KOPT-K1 (cell line): Measurements from ENCODE around the gene RTN4.

Source experiments
- H3K27ac ChIP-seq: fragments of 200-600 bp; sonication (generic); 2 replicates; pipeline ENCODE4 v1.5.1; 2016; ENCODE audit warnings: antibody characterized with exemption, mild to moderate bottlenecking, low read depth, low read length; ENCODE audit not compliant: poor library complexity, severe bottlenecking
- H3K36me3 ChIP-seq: fragments of 200-600 bp; sonication (generic); 2 replicates; pipeline ENCODE4 v1.5.1; 2017; ENCODE audit warnings: antibody characterized with exemption, mild to moderate bottlenecking, low read length, moderate library complexity; ENCODE audit not compliant: insufficient read depth
- H3K9me3 ChIP-seq: fragments of 200-600 bp; sonication (generic); 2 replicates; pipeline ENCODE4 v1.5.1; 2017; ENCODE audit warnings: antibody characterized with exemption, low read length, mild to moderate bottlenecking; ENCODE audit not compliant: insufficient read depth, poor library complexity, severe bottlenecking

Gene RTN4

GRCh38 chr2:54952425-54952824, 97.8 kb downstream of the RTN4 start:
- Histone ChIP-seq H3K36me3 (no peaks in the 10 kb centered on the region), H3K9me3 (no peaks in the 10 kb centered on the region), H3K27ac (no peak overlapping the region)

DNA sequence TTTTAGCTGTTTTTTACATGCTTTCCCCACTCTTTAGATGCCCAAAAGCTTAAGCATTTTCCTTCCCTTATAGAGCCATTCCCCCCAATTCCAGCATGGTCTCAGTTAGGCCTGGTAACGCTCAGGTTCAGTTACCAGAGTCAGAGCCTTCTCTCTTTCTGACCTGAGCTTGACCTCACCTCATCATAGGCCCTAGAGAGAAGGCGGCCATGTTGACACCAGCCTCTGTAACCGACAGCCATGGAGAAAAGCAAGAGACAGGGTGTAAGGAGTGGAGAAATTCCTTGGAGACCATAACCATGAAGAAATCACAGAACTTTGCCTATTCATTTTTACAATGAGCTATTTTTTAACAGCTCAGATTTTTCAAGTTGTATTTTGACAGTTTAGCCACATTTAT, 99.4 kb downstream of the RTN4 start:
- no peaks in the 10 kb centered on the region for H3K9me3 ChIP-seq
- H3K27ac ChIP-seq = no peak overlapping the region
- H3K36me3 ChIP-seq = no peaks in the 10 kb centered on the region

GRCh38 chr2:54949431-54949830, 100.8 kb downstream of the RTN4 start:
- Histone ChIP-seq H3K36me3 (no peaks in the 10 kb centered on the region), H3K27ac (no peak overlapping the region), H3K9me3 (no peaks in the 10 kb centered on the region)

DNA sequence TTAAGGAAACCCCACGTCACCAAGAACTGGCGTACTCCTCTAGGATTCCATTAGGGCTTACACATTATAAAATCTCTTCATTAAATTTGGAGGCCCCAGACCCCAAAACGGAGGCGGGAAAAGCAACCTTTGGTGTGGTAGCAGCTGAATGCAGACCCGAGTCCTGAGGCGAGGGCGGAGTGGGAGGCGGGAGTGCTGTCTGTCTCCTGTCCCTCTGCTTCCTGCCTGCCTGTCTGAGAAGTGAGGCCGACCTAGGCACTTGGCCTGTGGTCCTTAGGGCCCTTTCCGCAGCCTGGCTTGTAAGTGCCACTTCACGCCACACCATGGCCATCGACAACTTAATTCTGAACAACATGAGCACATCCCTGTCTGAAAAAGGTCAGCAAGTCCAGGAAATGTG, 102.1 kb downstream of the RTN4 start:
- Histone ChIP-seq H3K27ac (no peak overlapping the region), H3K36me3 (no peaks in the 10 kb centered on the region), H3K9me3 (no peaks in the 10 kb centered on the region)

DNA sequence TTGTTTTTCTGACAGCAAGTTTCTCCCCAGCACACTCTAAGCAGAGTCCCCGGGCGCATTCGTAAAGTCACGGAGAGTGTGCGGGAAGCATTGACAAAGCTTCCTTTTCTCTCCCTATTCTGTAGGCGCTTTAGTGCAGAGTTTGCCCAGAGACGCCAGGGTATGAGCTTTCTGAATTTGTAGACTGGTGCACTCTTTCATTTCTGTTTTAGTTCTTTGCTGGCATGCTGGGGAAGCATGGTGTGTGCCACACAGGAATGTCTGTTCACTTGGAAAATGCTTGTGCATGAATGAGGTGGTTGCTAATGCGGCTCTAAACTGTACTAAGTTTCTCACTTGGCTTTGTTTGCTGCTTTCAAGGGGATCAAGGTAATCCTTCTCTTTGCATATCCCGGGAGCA, 102.6 kb downstream of the RTN4 start:
- H3K9me3 ChIP-seq = no peaks in the 10 kb centered on the region
- no peaks in the 10 kb centered on the region for H3K36me3 ChIP-seq
- no peak overlapping the region for H3K27ac ChIP-seq

DNA sequence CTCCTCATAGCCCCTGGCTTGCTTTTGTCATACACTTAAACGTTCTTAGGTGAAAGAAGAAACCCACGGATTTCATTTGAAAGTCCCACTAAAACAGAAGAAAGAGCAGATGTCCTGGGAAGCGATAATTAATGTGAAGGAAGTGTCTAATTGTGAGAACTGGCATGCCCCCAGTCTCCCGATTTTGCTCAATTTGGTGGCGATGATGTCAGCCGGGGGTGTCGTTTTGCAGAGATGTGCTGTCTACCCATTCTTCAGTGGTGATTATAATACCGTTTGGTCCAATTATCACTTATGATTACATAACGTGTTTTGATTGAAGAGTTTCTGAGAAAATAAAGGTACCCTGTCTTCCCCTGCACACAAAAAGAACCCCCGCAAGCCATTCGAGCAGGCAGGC, 103.1 kb downstream of the RTN4 start:
- Histone ChIP-seq H3K9me3 (no peaks in the 10 kb centered on the region), H3K27ac (no peak overlapping the region), H3K36me3 (no peaks in the 10 kb centered on the region)

DNA sequence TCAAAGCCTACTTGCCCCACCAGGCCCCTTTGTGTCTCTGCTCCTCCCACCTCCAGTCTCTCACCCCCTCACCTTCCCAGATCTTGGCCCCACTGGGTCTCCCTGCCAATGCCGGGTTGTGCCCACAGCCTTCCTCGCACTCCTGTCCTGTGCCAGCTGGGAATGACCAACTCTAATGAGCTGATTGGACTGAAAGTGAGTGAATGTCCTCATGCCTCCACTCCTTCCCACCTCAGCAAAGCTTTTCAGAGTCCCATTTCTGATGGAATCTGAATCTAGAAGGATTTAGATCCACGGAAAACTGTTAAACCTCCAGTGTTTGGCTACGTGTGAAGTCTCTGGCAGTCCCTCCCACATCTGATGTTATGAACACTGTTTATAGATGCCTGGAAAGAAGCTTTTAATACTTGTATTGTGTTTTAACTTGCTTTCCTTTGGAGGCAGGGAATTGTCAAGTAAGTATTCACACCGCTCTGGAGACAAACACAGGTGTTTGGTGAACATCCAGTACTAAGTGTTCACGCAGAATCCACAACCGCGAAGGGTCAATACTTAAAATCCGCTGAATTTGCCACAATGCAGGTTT, 103.9 kb downstream of the RTN4 start:
- Histone ChIP-seq H3K36me3 (no peaks in the 10 kb centered on the region), H3K27ac (no peak overlapping the region), H3K9me3 (no peaks in the 10 kb centered on the region)

DNA sequence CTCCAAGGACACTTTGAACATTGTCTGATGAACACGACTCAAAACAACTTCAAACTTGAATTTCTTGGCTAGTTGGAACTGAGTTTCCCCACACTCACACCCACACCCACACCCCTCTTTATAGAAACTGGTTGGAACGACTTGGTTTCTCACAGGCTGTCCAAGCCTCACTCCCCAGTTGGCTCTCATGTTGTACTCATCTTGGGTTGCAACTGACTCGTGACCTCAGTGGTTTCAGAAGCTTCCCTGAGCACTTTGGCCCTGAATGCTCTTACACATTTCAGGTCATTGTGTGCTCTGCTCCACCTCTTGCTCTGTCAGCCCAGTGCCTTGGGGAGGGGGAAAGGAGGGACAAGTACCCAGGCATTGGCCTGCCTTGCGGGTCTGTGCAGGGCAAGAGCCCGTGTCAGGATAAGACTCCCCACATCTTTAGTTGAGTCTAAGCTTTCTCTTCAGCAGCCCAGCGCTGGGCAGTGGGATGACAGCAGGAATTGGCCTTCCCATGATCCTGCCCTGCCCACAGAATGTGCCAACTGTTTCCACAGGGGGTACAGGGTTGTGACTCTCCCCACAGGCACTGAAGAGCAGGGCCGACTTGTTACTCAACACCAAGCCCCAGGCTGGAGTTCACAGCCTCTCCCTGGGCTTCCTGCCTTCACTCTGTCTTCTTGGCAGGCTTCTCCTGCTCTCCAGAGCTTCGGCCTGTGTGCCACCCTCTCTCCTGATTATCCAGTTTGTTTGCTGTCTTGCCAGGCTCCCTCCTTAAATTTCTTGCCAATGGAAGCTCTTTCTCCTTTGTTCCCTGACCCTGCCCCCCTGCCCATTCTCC, 104.6 kb downstream of the RTN4 start:
- no peak overlapping the region for H3K27ac ChIP-seq
- H3K9me3 ChIP-seq = no peaks in the 10 kb centered on the region
- no peaks in the 10 kb centered on the region for H3K36me3 ChIP-seq

GRCh38 chr2:54944724-54945326, 105.4 kb downstream of the RTN4 start:
- Histone ChIP-seq H3K36me3 (no peaks in the 10 kb centered on the region), H3K9me3 (no peaks in the 10 kb centered on the region), H3K27ac (no peak overlapping the region)

DNA sequence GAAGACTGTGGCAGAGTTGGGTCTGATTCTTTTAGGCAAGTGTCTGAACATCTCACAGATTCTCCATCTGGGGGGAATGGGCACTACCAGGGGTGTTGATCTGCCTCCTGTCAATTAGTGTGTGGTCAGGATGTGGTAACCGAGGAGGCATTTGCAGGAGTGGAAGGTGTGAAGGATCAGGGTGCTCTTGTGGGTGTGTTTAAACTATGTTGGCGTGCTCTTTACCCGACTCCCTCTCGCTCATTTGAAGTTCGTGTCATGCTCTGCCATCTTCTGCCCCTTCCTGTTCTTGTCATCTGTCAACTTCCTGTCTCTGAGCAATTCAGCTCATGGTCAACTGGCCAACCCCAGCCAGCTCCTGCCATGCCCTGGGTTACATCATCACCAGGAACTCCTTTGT, 107.9 kb downstream of the RTN4 start:
- no peaks in the 10 kb centered on the region for H3K36me3 ChIP-seq
- H3K27ac ChIP-seq = peak overlapping the region; percentile 22
- H3K9me3 ChIP-seq = peaks cover 14% of the 10 kb centered on the region

GRCh38 chr2:54941248-54941984, 108.8 kb downstream of the RTN4 start:
- no peak overlapping the region for H3K27ac ChIP-seq
- H3K36me3 ChIP-seq = no peaks in the 10 kb centered on the region
- peaks cover 14% of the 10 kb centered on the region for H3K9me3 ChIP-seq

GRCh38 chr2:54940723-54941122, 109.5 kb downstream of the RTN4 start:
- Histone ChIP-seq H3K9me3 (peaks cover 14% of the 10 kb centered on the region), H3K36me3 (no peaks in the 10 kb centered on the region), H3K27ac (no peak overlapping the region)

- H3K36me3 ChIP-seq = no peaks in the 10 kb centered on the region
- H3K9me3 ChIP-seq = peaks cover 14% of the 10 kb centered on the region
- H3K27ac ChIP-seq = no peak overlapping the region
Measured at GRCh38 chr2:54939446-54940118, 110.7 kb downstream of the RTN4 start.

DNA sequence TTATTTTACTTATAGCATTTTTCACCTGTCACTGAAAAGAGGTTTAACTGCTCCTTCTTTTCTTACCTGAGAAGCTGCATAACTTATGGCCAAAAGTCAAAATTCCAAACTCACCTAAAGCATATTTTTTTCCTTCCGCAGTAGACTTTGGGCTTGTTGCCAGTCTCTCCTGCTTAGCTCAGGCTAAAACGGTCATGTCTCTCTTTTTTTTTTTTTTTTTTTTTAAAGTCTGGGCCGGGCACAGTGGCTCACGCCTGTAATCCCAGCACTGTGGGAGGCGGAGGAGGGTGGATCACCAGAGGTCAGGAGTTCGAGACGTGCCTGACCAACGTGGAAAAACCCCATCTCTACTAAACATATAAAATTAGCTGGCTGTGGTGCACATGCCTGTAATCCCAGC, 113.5 kb downstream of the RTN4 start:
- H3K27ac ChIP-seq = no peak overlapping the region
- H3K36me3 ChIP-seq = no peaks in the 10 kb centered on the region
- peaks cover 14% of the 10 kb centered on the region for H3K9me3 ChIP-seq

GRCh38 chr2:54935389-54935788, 114.9 kb downstream of the RTN4 start:
- H3K36me3 ChIP-seq = no peaks in the 10 kb centered on the region
- peaks cover 14% of the 10 kb centered on the region for H3K9me3 ChIP-seq
- H3K27ac ChIP-seq = no peak overlapping the region
